NCI-H2227 treated with DMSO at 0.1 percent for 48 hours (cell line): Measurements from ENCODE around the gene SOCS7.
"Not testable (repeated sequence)": the region's sequence is repeated elsewhere in the genome, so short reads cannot be mapped to it uniquely, and the experiment has no call there.

Experiments used
- DNase-seq: peaks from one replicate; lab custom pipeline; 2025; lab: John Stamatoyannopoulos, UW

Gene SOCS7

DNA sequence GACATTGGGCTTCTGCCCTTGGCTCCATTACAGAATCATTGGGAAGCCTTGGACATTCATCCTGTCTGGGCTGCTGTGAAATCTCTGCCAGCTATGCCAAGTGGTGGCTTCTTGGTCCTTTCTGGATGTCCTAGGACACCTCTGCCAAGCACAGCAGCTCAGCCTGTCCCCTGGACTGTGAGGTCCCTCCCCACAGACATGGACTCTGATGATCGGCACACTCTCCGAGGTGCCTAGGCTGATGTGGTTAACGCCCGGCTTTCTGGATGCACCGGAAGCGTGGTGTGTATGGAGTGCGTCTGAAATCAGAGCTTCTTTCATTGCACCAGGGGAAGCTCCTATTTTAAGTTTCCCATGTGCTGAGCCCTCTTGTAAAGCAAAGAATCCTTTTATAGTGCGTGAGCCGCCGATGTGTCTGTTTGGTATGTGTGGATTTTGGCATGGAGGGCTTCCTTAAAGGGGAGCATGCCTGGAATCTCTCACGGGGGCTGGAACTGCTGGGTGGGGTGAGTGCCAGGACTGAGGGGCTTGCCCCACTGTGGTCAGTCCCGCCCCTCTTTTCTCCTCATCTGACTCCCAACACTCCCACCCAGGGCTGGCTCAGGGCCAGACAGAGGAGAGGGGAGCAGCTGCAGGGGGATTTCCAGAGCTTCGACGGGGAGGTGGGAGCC lies 69.7 kb downstream of the SOCS7 start:
- no peak for DNase-seq

DNA sequence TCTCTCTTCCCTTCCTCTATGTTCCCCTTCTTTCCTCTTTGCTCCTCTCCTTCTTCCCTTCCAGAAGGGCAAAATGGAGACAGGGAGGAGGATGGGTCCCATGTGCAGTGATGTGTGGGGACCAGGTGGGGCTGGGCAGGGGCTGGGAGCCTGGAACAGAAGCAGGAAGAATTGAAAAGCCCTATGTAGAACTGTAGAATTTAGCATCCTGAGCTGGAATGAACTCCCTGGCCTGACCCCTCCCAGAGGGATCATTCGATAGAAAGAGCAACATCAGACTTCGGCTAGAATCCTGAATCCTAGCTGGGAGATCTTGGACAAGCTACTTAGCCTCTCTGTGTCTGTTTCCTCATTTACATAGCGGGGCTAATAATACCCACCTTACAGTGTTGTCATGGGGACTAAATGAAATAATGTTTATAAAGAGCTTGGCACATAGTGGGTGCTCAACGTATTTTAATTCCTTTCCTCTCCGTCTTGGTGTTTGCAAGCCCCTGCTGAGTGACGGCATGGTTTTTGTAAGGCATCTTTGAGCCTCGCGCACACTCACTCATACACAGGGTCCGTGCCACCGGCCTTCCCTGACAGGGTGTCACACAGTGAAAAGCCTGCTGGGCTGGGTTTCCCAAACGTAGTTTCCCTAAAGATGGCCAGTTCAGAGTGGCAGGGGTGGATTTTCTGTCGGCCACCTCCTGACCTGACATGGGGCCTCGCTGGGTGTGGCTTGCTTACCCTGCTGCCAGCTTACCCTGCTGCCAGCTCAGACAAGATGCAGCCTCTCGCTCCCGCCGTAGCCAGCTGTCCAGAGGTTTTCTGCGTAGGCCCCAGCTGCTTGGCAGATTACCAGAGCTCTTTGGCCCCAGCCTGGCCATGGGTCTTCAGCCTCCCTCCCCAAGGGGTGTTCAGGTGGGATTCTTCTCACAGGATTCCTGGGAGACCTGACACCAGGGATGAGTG lies 70.5 kb downstream of the SOCS7 start:
- DNase-seq = no peak

GRCh38 chr17:38424297-38424972 lies 72.8 kb downstream of the SOCS7 start:
- DNase-seq = no peak

DNA sequence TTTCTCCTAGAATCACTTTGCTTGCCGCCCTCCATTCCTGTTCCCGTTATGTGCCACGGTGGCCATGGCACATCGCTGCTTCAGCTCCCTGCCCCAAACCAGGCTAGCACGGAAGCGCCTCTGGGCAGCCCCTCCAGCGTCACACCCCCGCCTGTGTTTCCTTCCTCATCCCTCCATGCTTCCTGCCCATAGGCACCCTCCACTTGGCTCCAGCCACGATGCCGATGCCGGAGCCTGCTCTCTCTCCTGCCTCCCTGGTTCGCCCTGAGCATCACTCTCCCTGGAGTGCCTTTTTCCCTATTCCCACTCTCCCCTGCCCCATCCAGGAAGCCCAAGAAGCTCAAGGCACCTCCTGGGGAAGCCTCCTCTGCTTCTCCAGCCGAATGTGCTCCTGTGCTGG lies 73.4 kb downstream of the SOCS7 start:
- DNase-seq = no peak

GRCh38 chr17:38425744-38426143 lies 74.1 kb downstream of the SOCS7 start:
- DNase-seq = no peak

- no peak for DNase-seq
Measured at GRCh38 chr17:38426441-38426840, 74.8 kb downstream of the SOCS7 start.

DNA sequence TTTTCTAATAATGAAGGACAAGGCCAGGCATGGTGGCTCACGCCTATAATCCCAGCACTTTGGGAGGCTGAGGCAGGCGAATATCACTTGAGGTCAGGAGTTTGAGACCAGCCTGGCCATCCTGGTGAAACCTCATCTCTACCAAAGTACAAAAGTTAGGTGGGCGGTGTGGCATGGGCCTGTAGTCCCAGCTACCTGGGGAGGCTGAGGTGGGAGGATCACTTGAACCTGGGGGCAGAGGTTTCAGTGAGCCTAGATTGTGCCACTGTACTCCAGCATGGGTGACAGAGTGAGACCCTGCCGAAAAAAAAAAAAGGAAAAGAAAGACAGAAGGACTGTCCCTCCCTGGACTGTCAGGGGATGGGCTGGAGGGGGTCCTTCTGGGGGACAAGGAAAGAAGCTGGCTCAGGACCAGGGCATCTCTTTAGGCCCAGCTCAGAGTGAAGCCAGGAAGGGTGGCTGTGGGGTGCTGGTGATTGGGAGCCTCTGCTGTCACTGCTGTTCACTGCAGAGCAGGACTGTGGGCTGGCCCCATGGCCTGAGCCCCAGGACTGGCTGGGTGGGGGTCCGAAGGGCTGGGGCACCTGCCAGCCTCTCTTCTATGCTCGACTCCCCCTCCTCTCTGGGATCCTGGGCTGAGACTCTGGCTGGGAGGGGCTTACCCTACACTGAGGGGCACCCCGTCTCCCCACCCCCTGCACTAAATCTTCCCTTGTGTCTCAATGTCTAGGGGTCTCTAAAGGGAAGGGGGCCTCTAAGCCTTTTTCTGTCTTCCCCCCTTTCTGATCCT lies 75.7 kb downstream of the SOCS7 start:
- no peak for DNase-seq

GRCh38 chr17:38428112-38428642 lies 76.5 kb downstream of the SOCS7 start, which contains the start of gene ARHGAP23:
Gene ARHGAP23 (plus strand): TSS chr17:38428464. CDS start chr17:38428486, 22 bp downstream.
- DNase-seq = no peak

DNA sequence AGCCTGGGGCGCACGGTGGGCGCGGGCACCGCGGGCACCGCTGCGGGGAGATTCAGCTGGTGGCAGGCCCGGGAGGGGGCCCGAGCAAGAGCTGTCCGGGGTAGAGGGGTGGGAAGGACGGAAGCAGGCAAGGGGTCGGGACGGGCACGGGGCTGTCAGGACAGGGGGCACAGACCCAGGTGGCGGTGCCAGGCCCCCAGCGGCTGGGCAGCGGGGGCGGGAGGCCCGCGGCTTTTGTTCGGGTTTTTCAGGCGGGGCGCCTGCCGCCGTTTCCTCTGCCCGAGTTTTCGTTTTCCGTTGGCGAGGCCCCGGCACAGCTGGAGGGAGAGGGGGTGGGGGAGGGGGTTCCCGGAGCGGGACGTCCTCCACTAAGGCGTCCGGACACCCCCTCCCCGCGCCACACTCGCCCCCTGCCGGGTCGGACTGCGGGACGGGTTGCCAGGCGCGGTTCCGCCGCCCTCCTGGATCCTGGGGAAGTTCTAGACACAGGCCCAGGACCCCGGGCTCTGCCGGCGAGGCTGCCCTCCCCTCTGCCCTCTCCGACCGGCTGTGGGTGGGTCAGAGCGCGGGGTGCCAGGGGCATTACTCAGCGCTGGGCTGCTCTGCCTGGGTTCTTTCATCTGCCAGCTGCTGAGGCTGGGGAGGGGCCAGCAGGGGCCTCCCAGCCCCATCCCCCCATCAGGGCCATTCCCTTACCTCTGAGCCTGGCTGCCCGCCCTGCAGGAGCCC lies 77.2 kb downstream of the SOCS7 start:
- no peak for DNase-seq

- no peak for DNase-seq
Measured at GRCh38 chr17:38429476-38430100, 77.9 kb downstream of the SOCS7 start.

- DNase-seq = no peak
Measured at GRCh38 chr17:38430316-38430715, 78.7 kb downstream of the SOCS7 start.

- no peak for DNase-seq
Measured at GRCh38 chr17:38430822-38431221, 79.2 kb downstream of the SOCS7 start.

GRCh38 chr17:38431346-38432145 lies 79.9 kb downstream of the SOCS7 start:
- no peak for DNase-seq

DNA sequence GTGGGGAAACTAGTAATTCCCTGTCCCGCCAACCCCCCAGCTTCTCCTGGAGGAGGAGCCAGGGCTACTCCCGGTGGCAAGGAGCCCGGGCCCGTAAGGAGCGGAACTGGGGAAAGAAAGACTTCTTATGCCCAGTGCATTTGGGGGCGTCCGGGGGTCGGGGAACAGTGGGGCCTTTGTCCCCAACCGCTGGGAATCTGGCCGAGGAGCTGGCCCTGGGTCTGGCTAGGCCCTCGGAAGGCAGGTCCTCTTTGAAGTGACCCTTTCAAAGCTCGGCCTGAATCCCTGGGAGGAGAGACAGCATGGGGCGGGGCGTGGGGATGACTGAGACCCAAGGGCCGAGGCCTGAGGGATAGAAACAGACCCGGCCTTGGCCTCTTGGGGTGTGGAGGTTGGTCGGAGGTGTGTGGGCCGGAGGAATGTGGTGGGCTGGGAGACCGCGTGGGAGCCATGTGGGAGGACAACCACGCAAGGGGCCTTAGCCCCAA lies 82.6 kb downstream of the SOCS7 start:
- DNase-seq = no peak

DNA sequence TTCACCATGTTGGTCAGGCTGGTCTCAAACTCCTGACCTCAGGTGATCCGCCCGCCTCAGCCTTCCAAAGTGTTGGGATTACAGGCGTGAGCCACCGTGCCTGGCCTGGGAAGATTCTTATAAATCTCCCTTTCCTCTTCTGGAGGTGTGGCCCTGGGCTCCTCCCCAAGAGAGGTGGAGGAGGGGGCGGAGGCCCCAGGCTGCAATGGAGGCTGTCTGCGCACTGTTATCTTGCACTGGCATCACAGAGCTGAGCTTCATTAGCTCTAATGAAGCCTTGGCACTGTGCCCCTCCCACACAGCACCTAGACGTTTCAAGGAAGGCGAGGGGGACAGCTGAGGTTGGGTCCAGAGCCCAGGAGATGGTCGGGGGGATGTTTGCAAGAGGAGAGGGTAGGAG lies 84.2 kb downstream of the SOCS7 start:
- DNase-seq = no peak

- no peak for DNase-seq
Measured at GRCh38 chr17:38436386-38436785, 84.7 kb downstream of the SOCS7 start.

DNA sequence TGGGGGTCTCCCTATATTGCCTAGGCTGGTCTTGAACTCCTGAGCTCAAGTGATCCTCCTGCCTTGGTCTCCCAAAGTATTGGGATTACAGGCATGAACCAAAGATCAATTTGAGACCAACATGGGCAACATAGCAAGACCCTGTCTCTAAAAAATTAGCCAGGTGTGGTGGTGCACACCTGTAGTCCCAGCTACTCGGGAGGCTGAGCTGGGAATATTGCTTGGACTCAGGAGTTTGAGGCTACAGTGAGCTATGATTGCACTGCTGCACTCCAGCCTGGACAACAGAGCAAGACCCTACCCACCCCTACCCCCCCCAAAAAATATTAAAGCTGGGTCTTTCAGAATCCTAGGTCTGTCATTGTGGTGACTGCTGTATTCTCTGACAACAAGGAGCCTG lies 85.7 kb downstream of the SOCS7 start:
- DNase-seq = not testable (repeated sequence)

DNA sequence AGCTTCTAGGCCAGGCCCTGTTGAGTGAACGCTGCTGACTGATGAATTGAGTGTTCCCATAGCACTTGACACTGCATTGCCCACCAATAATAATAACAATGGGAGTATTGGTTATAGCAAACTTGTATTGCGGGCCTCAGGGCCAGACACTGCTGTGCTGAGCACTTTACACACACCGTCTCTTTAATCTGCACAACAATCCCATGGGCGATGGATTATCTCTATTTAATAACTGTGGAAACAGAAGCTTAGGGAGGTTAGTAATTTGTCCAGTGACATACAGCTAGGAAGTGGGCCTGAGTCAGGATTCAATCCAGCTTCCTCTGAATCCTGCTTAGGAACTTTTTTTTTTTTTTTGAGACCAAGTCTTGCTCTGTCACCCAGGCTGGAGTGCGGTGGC lies 87.8 kb downstream of the SOCS7 start:
- DNase-seq = no peak
